Suprapubic skin (tissue), 4 donors: Measurements from ENCODE around the gene FSTL4.

Experiments
- EP300 ChIP-seq: sonication (generic); formaldehyde crosslinking; IDR thresholded peaks from one replicate; pipeline ENCODE4 v1.6.1; 2017; ENCODE audit warnings: antibody characterized with exemption
- POLR2A ChIP-seq, 2 donors: fragments of 450-650 bp; IDR thresholded peaks; one replicate each; pipeline ENCODE4 v1.6.1; 2017; ENCODE audit warnings: antibody characterized with exemption in 2 of 2, mild to moderate bottlenecking in 2 of 2, moderate library complexity in 2 of 2
- POLR2AphosphoS5 ChIP-seq, 3 donors: sonication (generic); formaldehyde crosslinking; IDR thresholded peaks; one replicate each; pipeline ENCODE4 v1.6.1; 2017; ENCODE audit warnings: antibody characterized with exemption in 3 of 3
- TF ChIP-seq, protein P1 (sequence below), 2 donors: fragments of 200-600 bp in 1 of 2; fragments of 450-650 bp in 1 of 2; sonication (generic) in 1 of 2; IDR thresholded peaks; one replicate each; pipeline ENCODE4 v1.5.1; 2016 to 2019; ENCODE audit warnings: antibody characterized with exemption in 2 of 2, mild to moderate bottlenecking in 1 of 2, moderate library complexity in 1 of 2

DNA sequence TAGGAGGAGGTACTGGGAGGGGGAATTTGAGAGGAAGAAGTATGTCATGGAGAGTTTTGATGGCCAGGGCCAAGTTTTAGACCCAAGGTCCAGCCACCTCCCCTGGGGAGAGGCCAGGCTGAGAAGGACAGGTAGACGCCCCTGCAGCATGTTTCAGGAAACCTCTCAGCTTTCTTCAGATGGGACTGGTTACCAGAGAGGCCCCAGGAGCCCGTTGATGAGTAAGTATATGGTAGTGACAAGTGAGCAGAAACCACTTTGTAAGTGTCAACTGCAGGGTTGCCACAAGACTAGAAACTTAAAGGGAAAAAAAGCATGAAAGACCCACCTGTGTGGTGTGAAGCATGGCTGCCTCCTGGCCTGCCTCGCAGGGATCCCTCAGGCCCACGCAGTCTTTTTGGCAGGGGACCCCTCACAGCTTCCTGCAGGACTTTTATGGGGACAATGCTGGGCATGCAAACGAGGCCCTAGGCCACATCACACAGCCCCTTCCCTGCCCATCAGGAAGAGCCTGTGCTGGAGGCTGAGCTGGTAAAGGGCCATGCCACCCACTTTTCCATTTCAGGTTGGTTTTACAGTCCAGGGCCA is 255.9 kb downstream of the FSTL4 start:
- TF ChIP-seq, protein P1, sequence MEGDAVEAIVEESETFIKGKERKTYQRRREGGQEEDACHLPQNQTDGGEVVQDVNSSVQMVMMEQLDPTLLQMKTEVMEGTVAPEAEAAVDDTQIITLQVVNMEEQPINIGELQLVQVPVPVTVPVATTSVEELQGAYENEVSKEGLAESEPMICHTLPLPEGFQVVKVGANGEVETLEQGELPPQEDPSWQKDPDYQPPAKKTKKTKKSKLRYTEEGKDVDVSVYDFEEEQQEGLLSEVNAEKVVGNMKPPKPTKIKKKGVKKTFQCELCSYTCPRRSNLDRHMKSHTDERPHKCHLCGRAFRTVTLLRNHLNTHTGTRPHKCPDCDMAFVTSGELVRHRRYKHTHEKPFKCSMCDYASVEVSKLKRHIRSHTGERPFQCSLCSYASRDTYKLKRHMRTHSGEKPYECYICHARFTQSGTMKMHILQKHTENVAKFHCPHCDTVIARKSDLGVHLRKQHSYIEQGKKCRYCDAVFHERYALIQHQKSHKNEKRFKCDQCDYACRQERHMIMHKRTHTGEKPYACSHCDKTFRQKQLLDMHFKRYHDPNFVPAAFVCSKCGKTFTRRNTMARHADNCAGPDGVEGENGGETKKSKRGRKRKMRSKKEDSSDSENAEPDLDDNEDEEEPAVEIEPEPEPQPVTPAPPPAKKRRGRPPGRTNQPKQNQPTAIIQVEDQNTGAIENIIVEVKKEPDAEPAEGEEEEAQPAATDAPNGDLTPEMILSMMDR (IDR thresholded peaks at IDR 0.05): no peak
- no peak for TF ChIP-seq POLR2AphosphoS5 (IDR thresholded peaks at IDR 0.05)
- TF ChIP-seq POLR2A (IDR thresholded peaks at IDR 0.05): no peak
- TF ChIP-seq EP300: no peak
